T47D (cell line): ENCODE results near the gene UPF3A.

Experiments used
- DNase-seq, 2 experiments: peaks; one replicate each; pipeline versions ENCODE4 v3.0.0 to v3.0.0-alpha.2; 2011 to 2012; ENCODE audit warnings: low read depth in 1 of 2, low spot score in 1 of 2
- JUND ChIP-seq: IDR thresholded peaks from 2 replicates; pipeline ENCODE4 v1.6.1; 2012; ENCODE audit warnings: low read depth
- in situ Hi-C: cut with HindIII; loops from 2 replicates; pipeline ENCODE4 v1.10.0; 2016; ENCODE audit warnings: low sequenced_read_pairs, low pct_unique_long_range_greater_than_20kb

Gene UPF3A

GRCh38 chr13:114299604-114300305 lies 18.4 kb downstream of the UPF3A start:
- in situ Hi-C loops = no loop called here
- no peak for DNase-seq
- no peak for TF ChIP-seq JUND

- no peak for TF ChIP-seq JUND
- no peak for DNase-seq
- in situ Hi-C loops = no loop called here
Measured at GRCh38 chr13:114303700-114304327, 22.4 kb downstream of the UPF3A start.

DNA sequence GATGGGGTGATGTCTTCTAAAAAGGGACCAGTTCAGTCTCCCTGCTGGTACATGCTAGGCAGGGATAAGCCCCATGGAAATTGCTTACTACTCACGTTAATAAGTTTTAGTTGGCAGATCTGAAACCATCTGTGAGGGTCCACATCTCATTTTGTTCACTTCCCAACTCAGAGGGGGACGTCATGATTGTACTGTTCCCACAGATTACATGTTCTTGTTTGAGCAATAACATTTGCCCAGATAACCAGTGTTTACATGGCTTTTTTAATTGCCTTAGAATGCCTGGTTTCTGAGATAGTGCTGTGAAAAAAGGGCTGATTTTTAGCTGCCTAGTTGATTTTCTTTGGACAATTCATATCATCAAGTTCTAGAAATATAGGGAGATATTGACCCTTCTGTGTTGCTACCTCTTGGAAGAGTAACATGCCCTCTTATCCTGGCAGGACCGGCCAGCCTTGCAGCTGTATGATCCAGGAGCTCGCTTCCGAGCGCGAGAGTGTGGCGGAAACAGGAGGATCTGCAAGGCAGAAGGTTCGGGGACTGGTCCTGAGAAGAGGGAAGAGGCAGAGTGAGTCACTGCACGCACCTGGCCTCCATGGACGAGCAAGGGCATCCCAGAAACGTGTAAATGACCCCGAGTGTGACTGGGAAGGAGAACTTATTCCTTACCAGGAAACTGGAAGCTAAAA lies 23.1 kb downstream of the UPF3A start:
- in situ Hi-C loops = no loop called here
- TF ChIP-seq JUND = no peak
- no peak for DNase-seq

DNA sequence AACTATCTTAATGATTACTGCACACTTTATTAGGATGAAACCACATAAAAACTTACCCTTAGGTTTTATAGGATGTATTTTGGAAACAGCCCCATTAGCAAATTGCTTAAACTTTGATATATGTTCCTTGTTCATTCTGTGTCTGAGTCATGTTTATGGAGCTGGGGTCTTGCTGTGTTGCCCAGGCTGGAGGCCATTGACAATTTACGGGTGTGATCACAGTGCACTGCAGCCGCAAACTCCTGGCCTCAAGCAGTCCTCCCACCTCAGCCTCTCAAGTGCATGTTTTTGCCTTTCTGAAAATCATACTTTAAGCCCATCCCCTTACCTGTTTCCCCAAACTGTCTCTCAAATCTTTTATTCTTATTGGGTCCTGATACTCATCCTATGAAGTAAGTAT lies 27.7 kb downstream of the UPF3A start:
- no peak for DNase-seq
- no peak for TF ChIP-seq JUND
- in situ Hi-C loops = no loop called here

DNA sequence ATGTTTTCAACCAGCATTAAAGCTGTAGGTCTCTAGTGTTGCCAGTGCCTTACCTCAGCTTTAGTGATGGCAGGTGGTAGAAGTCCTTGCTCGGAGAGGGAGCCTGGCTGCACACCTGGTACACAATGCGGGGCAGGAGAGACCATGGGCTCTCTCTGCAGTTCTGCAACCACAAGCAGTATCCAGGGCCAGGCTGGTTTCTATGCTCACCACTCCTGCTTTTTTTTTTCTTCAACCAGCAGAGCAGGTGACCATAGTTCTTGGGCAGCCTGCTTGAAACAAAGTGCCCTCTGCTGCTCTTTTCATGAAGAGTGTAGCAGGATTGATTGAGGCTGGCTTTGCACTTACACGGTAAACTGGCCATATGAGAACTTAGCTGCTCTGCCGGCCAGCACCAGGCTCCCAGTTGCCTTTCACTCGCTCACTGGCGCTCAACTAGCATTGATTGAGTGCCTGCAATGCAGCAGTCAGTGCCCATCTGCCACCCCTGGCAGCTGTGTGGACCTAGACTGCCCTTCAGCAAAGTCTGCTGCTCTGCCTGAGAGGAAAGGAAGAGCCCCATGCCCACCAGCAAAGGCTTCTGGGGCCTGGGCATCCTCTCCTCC lies 28.5 kb downstream of the UPF3A start:
- TF ChIP-seq JUND = no peak
- in situ Hi-C loops = no loop called here
- DNase-seq = peak in 1 of 2 experiments; percentile 10

DNA sequence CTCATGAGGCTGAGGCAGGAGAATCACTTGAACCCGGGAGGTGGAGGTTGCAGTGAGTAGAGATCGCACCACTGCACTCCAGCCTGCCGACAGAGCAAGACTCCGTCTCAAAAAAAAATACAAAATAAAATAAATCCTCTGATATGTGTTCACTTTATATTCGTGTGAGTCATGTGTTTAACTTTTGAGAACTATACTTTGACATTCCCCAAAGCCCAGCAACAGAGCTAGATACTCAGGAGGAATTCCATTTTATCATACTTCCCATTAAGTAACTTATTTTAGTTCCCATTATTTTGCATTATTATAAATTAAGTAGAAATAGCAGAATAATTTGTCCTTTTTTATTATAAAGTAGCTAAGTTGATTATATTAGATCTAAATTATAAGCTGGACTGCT lies 29.6 kb downstream of the UPF3A start:
- TF ChIP-seq JUND = no peak
- in situ Hi-C loops = no loop called here
- DNase-seq = no peak

DNA sequence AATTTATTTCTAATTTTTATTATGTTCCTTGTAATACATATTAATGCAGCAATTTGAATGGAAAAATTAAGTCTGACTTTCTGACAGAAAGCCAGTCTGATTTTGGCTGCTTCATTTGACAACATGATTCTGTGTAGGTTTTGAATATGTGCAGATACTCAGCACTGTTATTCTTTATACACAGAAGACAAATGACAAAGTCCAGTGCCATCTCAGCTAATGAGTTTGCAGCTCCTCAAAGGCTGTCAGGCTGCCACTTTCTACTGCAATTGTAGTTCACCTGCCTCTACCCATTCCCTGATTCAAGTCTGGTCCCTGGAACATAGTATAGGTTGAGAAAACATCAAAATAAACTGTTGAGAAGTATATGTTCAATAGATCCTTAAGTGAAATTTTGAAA lies 30.0 kb downstream of the UPF3A start:
- in situ Hi-C loops = no loop called here
- TF ChIP-seq JUND = no peak
- DNase-seq = no peak

GRCh38 chr13:114311908-114312307 lies 30.5 kb downstream of the UPF3A start:
- in situ Hi-C loops = no loop called here
- DNase-seq = no peak
- TF ChIP-seq JUND = no peak

DNA sequence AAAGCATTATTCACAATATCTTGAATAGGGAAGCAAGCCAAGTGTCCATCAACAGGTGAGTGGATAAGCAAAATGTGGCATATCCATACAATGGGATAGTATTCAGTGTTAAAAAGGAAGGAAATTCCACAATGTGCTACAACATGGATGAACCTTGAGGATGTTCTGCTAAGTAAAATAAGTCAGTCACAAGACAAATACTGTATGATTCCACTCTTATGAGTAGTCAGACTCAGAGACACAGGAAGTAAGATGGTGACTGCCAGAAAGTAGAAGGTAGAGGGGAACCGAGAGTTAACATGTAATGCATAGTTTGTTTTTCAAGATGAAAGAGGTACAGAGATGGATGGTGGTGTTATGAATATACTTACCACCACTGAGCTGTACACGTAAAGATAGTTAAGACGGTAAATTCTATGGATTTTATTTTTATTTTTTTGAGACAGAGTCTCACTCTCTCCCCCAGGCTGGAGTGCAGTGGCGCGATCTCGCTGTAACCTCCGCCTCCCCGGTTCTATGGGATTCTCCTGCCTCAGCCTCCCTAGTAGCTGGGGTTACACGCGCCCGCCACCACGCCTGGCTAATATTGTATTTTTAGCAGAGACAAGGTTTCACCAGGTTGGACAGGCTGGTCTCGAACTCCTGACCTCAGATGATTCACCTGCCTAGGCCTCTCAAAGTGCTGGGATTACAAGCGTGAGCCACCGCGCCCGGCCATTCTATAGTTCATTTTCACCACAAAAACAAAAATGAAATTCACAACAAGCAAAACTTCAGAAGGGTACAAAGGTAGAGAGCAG lies 31.9 kb downstream of the UPF3A start:
- in situ Hi-C loops = no loop called here
- TF ChIP-seq JUND = no peak
- DNase-seq = no peak

GRCh38 chr13:114314074-114314912 lies 32.9 kb downstream of the UPF3A start, which contains the start of gene CHAMP1:
CHAMP1 (plus strand) TSS chr13:114314503; CDS start chr13:114323843, 9,340 bp downstream.
- no peak for TF ChIP-seq JUND
- peak; percentile 86 to 97 for DNase-seq
- in situ Hi-C loops = no loop called here

- in situ Hi-C loops = no loop called here
- TF ChIP-seq JUND = no peak
- DNase-seq = no peak
Measured at GRCh38 chr13:114315074-114315785, 33.8 kb downstream of the UPF3A start.
